Loucy (cell line): ENCODE measurements around the gene PHTF2.

Source experiments
- CTCF ChIP-seq: fragments of 200-600 bp; sonication (generic); conservative IDR thresholded peaks from 2 replicates; pipeline ENCODE4 v1.5.1; 2014; ENCODE audit warnings: mild to moderate bottlenecking, antibody characterized with exemption, low read length
- EZH2phosphoT487 ChIP-seq: fragments of 200-600 bp; IDR thresholded peaks from 2 replicates; pipeline ENCODE4 v1.6.1; 2018; ENCODE audit warnings: antibody characterized with exemption, mild to moderate bottlenecking, moderate library complexity, borderline replicate concordance

DNA sequence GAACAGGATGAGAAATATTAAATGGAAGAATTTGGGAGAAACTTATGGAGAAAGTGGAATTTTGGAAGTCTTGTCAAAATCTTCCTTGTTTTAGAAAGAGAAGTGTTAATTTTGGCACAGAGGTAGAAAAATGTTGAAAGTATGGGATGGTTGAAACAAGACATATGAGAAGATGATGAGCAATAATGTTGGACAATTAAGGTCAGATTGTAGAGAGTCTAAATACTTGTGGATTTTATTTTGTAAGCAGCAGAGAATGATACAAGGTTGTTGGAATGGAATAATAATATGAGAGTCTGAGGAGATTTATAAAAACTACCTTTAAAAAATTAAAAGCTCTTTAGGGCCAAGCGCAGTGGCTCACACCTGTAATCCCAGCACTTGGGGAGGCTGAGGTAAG lies 34.6 kb downstream of the PHTF2 start:
- TF ChIP-seq CTCF (no peak), EZH2phosphoT487 (no peak)
